ENCODE data around the gene NUTM2D. TPM values are rescaled to one million over a fixed set of nuclear protein-coding genes. Genes with fewer than 3 reads are reported as not detected.
A peak's percentile ranks its signal among the peaks of the same experiment; 100 is the strongest.
"Not testable (repeated sequence)": the region's sequence is repeated elsewhere in the genome, so short reads cannot be mapped to it uniquely, and the experiment has no call there.

The NUTM2D gene
- total RNA-seq (2014; rRNA removed; shearing (Covaris generic); ENCODE audit: low replicate concordance), result 2.1 and 3.2 TPM in 2 replicates

- in situ Hi-C loops (cut with HindIII; ENCODE audit: low pct_unique_long_range_greater_than_20kb, low sequenced_read_pairs); DNase-seq (ENCODE audit: low read depth): not testable (repeated sequence)
Measured at GRCh38 chr10:87357444-87357843, at the start of gene NUTM2D. TSS of gene NUTM2D (plus strand) at chr10:87357744. CDS start at chr10:87358266, 522 bp downstream.

GRCh38 chr10:87308702-87309101 is 48.8 kb upstream of the NUTM2D start:
- in situ Hi-C loops (cut with HindIII; ENCODE audit: low pct_unique_long_range_greater_than_20kb, low sequenced_read_pairs); DNase-seq (ENCODE audit: low read depth): not testable (repeated sequence)

GRCh38 chr10:87309657-87310056 is 47.9 kb upstream of the NUTM2D start:
- DNase-seq (ENCODE audit: low read depth); in situ Hi-C loops (cut with HindIII; ENCODE audit: low pct_unique_long_range_greater_than_20kb, low sequenced_read_pairs): not testable (repeated sequence)

- DNase-seq (ENCODE audit: low read depth); in situ Hi-C loops (cut with HindIII; ENCODE audit: low pct_unique_long_range_greater_than_20kb, low sequenced_read_pairs): not testable (repeated sequence)
Measured at GRCh38 chr10:87311521-87311920, 46.0 kb upstream of the NUTM2D start.

GRCh38 chr10:87313649-87314359 is 43.7 kb upstream of the NUTM2D start:
- DNase-seq (ENCODE audit: low read depth); in situ Hi-C loops (cut with HindIII; ENCODE audit: low pct_unique_long_range_greater_than_20kb, low sequenced_read_pairs): not testable (repeated sequence)

- DNase-seq (ENCODE audit: low read depth); in situ Hi-C loops (cut with HindIII; ENCODE audit: low pct_unique_long_range_greater_than_20kb, low sequenced_read_pairs): not testable (repeated sequence)
Measured at GRCh38 chr10:87314360-87314973, 43.1 kb upstream of the NUTM2D start.

GRCh38 chr10:87321505-87321904 is 36.0 kb upstream of the NUTM2D start:
- DNase-seq (ENCODE audit: low read depth); in situ Hi-C loops (cut with HindIII; ENCODE audit: low pct_unique_long_range_greater_than_20kb, low sequenced_read_pairs): not testable (repeated sequence)

- in situ Hi-C loops (cut with HindIII; ENCODE audit: low pct_unique_long_range_greater_than_20kb, low sequenced_read_pairs); DNase-seq (ENCODE audit: low read depth): not testable (repeated sequence)
Measured at GRCh38 chr10:87324559-87324958, 33.0 kb upstream of the NUTM2D start.

- in situ Hi-C loops (cut with HindIII; ENCODE audit: low pct_unique_long_range_greater_than_20kb, low sequenced_read_pairs); DNase-seq (ENCODE audit: low read depth): not testable (repeated sequence)
Measured at GRCh38 chr10:87327958-87328357, 29.6 kb upstream of the NUTM2D start.

GRCh38 chr10:87329131-87329530 is 28.4 kb upstream of the NUTM2D start:
- in situ Hi-C loops (cut with HindIII; ENCODE audit: low pct_unique_long_range_greater_than_20kb, low sequenced_read_pairs); DNase-seq (ENCODE audit: low read depth): not testable (repeated sequence)

- in situ Hi-C loops (cut with HindIII; ENCODE audit: low pct_unique_long_range_greater_than_20kb, low sequenced_read_pairs); DNase-seq (ENCODE audit: low read depth): not testable (repeated sequence)
Measured at GRCh38 chr10:87332687-87333086, 24.9 kb upstream of the NUTM2D start.

- DNase-seq (ENCODE audit: low read depth); in situ Hi-C loops (cut with HindIII; ENCODE audit: low pct_unique_long_range_greater_than_20kb, low sequenced_read_pairs): not testable (repeated sequence)
Measured at GRCh38 chr10:87340411-87340810, 17.1 kb upstream of the NUTM2D start.

GRCh38 chr10:87341546-87342142 is 15.9 kb upstream of the NUTM2D start:
- in situ Hi-C loops (cut with HindIII; ENCODE audit: low pct_unique_long_range_greater_than_20kb, low sequenced_read_pairs); DNase-seq (ENCODE audit: low read depth): not testable (repeated sequence)

GRCh38 chr10:87342249-87342710 is 15.3 kb upstream of the NUTM2D start:
- in situ Hi-C loops (cut with HindIII; ENCODE audit: low pct_unique_long_range_greater_than_20kb, low sequenced_read_pairs), result not testable (repeated sequence)

GRCh38 chr10:87342711-87343258 is 14.8 kb upstream of the NUTM2D start:
- peak; percentile 77 for DNase-seq (ENCODE audit: low read depth)
- in situ Hi-C loops (cut with HindIII; ENCODE audit: low pct_unique_long_range_greater_than_20kb, low sequenced_read_pairs), result not testable (repeated sequence)

More at GRCh38 chr10:87342249-87342710, 15.3 kb upstream of the NUTM2D start:
- DNase-seq (ENCODE audit: low read depth), result peak; percentile 95

GRCh38 chr10:87345743-87346142 is 11.8 kb upstream of the NUTM2D start:
- in situ Hi-C loops (cut with HindIII; ENCODE audit: low pct_unique_long_range_greater_than_20kb, low sequenced_read_pairs); DNase-seq (ENCODE audit: low read depth): not testable (repeated sequence)

GRCh38 chr10:87350161-87350560 is 7.4 kb upstream of the NUTM2D start:
- DNase-seq (ENCODE audit: low read depth); in situ Hi-C loops (cut with HindIII; ENCODE audit: low pct_unique_long_range_greater_than_20kb, low sequenced_read_pairs): not testable (repeated sequence)

GRCh38 chr10:87352825-87353224 is 4.7 kb upstream of the NUTM2D start:
- DNase-seq (ENCODE audit: low read depth); in situ Hi-C loops (cut with HindIII; ENCODE audit: low pct_unique_long_range_greater_than_20kb, low sequenced_read_pairs): not testable (repeated sequence)
